Measurements from ENCODE around the gene DNAJC7.

GRCh38 chr17:42045719-42046118 lies 28.5 kb upstream of the DNAJC7 start:
- no peak for TF ChIP-seq CTCF (IDR thresholded peaks at IDR 0.05)
- no peak for TF ChIP-seq POLR2AphosphoS5 (IDR thresholded peaks at IDR 0.05)

All from esophagus muscularis mucosa (tissue), 3 donors.